Measurements from ENCODE around the gene FARS2.

FARS2 gene

GRCh38 chr6:5622276-5623005, 361.1 kb downstream of the FARS2 start:
- DNase-seq (ENCODE audit: low read depth), result no peak
- TF ChIP-seq CTCF (IDR thresholded peaks at IDR 0.05; ENCODE audit: low read depth, low read length) (no peak), MAX (IDR thresholded peaks at IDR 0.05; ENCODE audit: low read depth, low read length) (no peak), POLR2A (IDR thresholded peaks at IDR 0.05; ENCODE audit: extremely low read depth, insufficient read length) (no peak), MYC (IDR thresholded peaks at IDR 0.05; ENCODE audit: low read depth, low read length) (no peak)
- no peak overlapping the region for H3K4me3 ChIP-seq (ENCODE audit: low read depth, low read length)

- no peak for DNase-seq (ENCODE audit: low read depth)
- no peak for TF ChIP-seq CTCF (IDR thresholded peaks at IDR 0.05; ENCODE audit: low read depth, low read length)
- no peak for TF ChIP-seq POLR2A (IDR thresholded peaks at IDR 0.05; ENCODE audit: extremely low read depth, insufficient read length)
- TF ChIP-seq MYC (IDR thresholded peaks at IDR 0.05; ENCODE audit: low read depth, low read length), result no peak
- TF ChIP-seq MAX (IDR thresholded peaks at IDR 0.05; ENCODE audit: low read depth, low read length), result no peak
- no peak overlapping the region for H3K4me3 ChIP-seq (ENCODE audit: low read depth, low read length)
These were observed 362.5 kb downstream of the FARS2 start for GRCh38 chr6:5623769-5624168.

GRCh38 chr6:5624256-5624655, 362.9 kb downstream of the FARS2 start:
- H3K4me3 ChIP-seq (ENCODE audit: low read depth, low read length), result no peak overlapping the region
- no peak for DNase-seq (ENCODE audit: low read depth)
- TF ChIP-seq POLR2A (IDR thresholded peaks at IDR 0.05; ENCODE audit: extremely low read depth, insufficient read length), result no peak
- no peak for TF ChIP-seq MYC (IDR thresholded peaks at IDR 0.05; ENCODE audit: low read depth, low read length)
- no peak for TF ChIP-seq CTCF (IDR thresholded peaks at IDR 0.05; ENCODE audit: low read depth, low read length)

- no peak for DNase-seq (ENCODE audit: low read depth)
- TF ChIP-seq MYC (IDR thresholded peaks at IDR 0.05; ENCODE audit: low read depth, low read length), result no peak
- no peak overlapping the region for H3K4me3 ChIP-seq (ENCODE audit: low read depth, low read length)
These were observed 365.6 kb downstream of the FARS2 start for GRCh38 chr6:5626727-5627426.

- DNase-seq (ENCODE audit: low read depth), result no peak
- H3K4me3 ChIP-seq (ENCODE audit: low read depth, low read length), result no peak overlapping the region
- no peak for TF ChIP-seq POLR2A (IDR thresholded peaks at IDR 0.05; ENCODE audit: extremely low read depth, insufficient read length)
- no peak for TF ChIP-seq CTCF (IDR thresholded peaks at IDR 0.05; ENCODE audit: low read depth, low read length)
- TF ChIP-seq MYC (IDR thresholded peaks at IDR 0.05; ENCODE audit: low read depth, low read length), result no peak
- TF ChIP-seq MAX (IDR thresholded peaks at IDR 0.05; ENCODE audit: low read depth, low read length), result no peak
These were observed 369.3 kb downstream of the FARS2 start for GRCh38 chr6:5630636-5631035.

- no peak for TF ChIP-seq CTCF (IDR thresholded peaks at IDR 0.05; ENCODE audit: low read depth, low read length)
- TF ChIP-seq POLR2A (IDR thresholded peaks at IDR 0.05; ENCODE audit: extremely low read depth, insufficient read length), result no peak
- no peak for TF ChIP-seq MYC (IDR thresholded peaks at IDR 0.05; ENCODE audit: low read depth, low read length)
- no peak for TF ChIP-seq MAX (IDR thresholded peaks at IDR 0.05; ENCODE audit: low read depth, low read length)
- no peak overlapping the region for H3K4me3 ChIP-seq (ENCODE audit: low read depth, low read length)
- DNase-seq (ENCODE audit: low read depth), result peak; percentile 23
These were observed 371.1 kb downstream of the FARS2 start for GRCh38 chr6:5632348-5632935.

Data from NB4 (cell line).